Type B pancreatic cell (in vitro differentiated cells): ENCODE results near the gene MRPL27. TPM values are rescaled to one million over a fixed set of nuclear protein-coding genes. Genes with fewer than 3 reads are reported as not detected.

Experiments used
- DNase-seq: peaks from one replicate; pipeline ENCODE4 v3.0.0; 2021; ENCODE audit warnings: mixed read lengths; ENCODE audit not compliant: unreplicated experiment; ENCODE audit errors: extremely low spot score
- H3K27ac Mint-ChIP-seq: 2 replicates; pipeline ENCODE4 v1.8.0; 2021; ENCODE audit warnings: mild to moderate bottlenecking, mixed read lengths
- H3K27me3 Mint-ChIP-seq: 2 replicates; pipeline ENCODE4 v1.8.0; 2021; ENCODE audit warnings: mixed read lengths
- H3K36me3 Mint-ChIP-seq: 2 replicates; pipeline ENCODE4 v1.8.0; 2021; ENCODE audit warnings: mixed read lengths
- H3K4me1 Mint-ChIP-seq: one replicate; pipeline ENCODE4 v1.8.0; 2021; ENCODE audit warnings: mixed read lengths; ENCODE audit not compliant: unreplicated experiment
- H3K4me3 Mint-ChIP-seq: 2 replicates; pipeline ENCODE4 v1.8.0; 2021; ENCODE audit warnings: mild to moderate bottlenecking, mixed read lengths
- H3K9me3 Mint-ChIP-seq: 2 replicates; pipeline ENCODE4 v1.8.0; 2021; ENCODE audit warnings: mixed read lengths
- total RNA-seq: library from RNA; stranded (reverse); gene quantifications from 2 replicates; pipeline ENCODE4 v1.2.1, GENCODE V29; 2021; ENCODE audit warnings: low replicate concordance
- TF ChIP-seq, protein P1 (sequence below): fragments of 200-600 bp; sonication (generic); conservative IDR thresholded peaks from 2 replicates; pipeline ENCODE4 v1.5.0; 2021; ENCODE audit warnings: antibody characterized with exemption, mild to moderate bottlenecking

Gene MRPL27
- total RNA-seq, 1 donor from 2014 or later = 66.6 TPM

DNA sequence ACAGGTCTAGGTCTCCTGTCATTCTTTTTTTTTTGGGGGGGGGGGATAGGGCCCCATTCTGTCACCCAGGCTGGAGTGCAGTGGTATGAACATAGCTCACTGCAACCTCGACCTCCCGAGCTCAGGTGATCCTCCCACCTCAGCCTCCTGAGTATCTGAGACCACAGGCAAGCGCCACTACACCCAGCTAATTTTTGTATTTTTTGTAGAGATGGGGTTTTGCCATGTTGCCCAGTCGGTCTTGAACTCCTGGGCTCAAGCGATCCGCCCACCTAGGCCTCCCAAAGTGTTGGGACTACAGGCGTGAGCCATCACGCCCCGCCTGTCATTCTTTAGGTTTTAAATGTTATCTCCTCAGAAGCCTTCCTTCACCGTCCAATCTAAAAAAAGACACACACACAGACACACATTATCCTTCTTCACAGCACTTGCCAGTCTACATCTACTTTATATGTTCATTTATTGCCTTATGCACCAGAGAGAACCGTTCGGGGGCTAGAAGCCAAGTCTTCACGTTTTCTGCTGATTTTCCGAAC is 694 bp downstream of the MRPL27 start:
- Mint-ChIP-seq H3K27ac (peak overlapping the region; percentile 99), H3K27me3 (no peaks in the 10 kb centered on the region), H3K4me3 (peak overlapping the region; percentile 100), H3K4me1 (peaks cover 29% of the 10 kb centered on the region), H3K9me3 (no peaks in the 10 kb centered on the region), H3K36me3 (peaks cover 11% of the 10 kb centered on the region)
- TF ChIP-seq, protein P1, sequence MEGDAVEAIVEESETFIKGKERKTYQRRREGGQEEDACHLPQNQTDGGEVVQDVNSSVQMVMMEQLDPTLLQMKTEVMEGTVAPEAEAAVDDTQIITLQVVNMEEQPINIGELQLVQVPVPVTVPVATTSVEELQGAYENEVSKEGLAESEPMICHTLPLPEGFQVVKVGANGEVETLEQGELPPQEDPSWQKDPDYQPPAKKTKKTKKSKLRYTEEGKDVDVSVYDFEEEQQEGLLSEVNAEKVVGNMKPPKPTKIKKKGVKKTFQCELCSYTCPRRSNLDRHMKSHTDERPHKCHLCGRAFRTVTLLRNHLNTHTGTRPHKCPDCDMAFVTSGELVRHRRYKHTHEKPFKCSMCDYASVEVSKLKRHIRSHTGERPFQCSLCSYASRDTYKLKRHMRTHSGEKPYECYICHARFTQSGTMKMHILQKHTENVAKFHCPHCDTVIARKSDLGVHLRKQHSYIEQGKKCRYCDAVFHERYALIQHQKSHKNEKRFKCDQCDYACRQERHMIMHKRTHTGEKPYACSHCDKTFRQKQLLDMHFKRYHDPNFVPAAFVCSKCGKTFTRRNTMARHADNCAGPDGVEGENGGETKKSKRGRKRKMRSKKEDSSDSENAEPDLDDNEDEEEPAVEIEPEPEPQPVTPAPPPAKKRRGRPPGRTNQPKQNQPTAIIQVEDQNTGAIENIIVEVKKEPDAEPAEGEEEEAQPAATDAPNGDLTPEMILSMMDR = no peak
- DNase-seq = no peak

DNA sequence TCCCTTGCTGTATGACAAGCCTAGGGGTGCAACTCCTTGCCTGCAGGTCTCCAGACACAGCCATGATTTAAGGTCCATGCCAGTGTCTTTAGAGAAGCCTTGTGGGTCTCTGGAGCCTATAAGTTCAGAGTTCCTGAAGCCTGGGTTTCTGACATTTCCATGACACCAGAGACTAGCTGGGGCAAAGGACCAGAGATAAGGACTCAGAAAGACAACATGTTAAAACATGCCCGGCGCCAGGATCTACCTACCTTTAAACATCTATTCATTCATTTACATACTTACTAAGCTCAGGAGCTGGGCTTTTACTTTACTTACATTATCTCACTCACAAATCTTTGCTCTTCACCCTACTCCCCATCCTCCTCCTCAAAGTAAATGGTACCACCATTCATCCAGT is 1.5 kb downstream of the MRPL27 start:
- Mint-ChIP-seq H3K36me3 (peaks cover 11% of the 10 kb centered on the region), H3K27me3 (no peaks in the 10 kb centered on the region), H3K27ac (peak overlapping the region; percentile 29), H3K9me3 (no peaks in the 10 kb centered on the region), H3K4me1 (peaks cover 29% of the 10 kb centered on the region), H3K4me3 (peak overlapping the region; percentile 100)
- TF ChIP-seq, protein P1 = no peak
- DNase-seq = no peak

DNA sequence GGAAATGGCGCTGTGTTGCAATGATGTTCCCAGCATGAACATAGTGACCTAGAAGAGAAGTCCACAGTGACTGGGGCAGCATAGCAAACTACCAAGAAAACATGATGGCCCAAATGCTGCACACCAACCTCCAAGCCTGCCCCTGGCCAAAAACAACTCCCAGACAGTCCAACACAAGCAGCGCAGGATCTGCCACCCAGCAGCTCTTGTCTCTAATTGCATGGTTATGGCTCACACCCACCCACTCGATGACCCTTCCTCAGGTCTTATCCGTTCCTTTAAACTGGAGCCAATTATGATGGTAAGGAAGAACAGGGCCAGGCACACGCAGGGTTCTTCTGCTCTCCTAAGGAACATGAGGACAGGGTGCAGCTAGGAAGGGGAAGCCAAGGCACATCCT is 2.9 kb downstream of the MRPL27 start:
- no peak overlapping the region for H3K27ac Mint-ChIP-seq

DNA sequence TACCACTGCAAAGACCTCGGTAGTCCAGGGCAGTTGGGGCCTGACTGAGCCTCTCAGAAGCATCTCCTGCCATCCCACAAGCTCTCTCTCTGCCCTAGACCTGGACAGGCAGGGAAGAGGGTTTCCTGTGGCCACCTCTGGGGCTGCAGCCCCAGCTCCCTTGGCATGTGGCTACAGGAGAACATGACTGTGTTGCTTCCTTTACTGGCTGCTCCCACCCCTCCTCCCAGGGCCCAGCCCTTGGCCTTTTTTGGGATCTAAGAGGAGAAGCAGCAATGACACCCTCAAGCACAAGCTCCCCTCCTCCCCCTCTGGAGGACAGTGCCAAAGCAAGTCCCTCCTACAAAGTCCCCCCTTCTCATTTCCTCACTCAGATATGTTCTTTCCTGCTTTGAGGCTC is 5.6 kb downstream of the MRPL27 start:
- H3K27ac Mint-ChIP-seq = no peak overlapping the region
- DNase-seq = no peak
- TF ChIP-seq, protein P1 = no peak
- H3K4me1 Mint-ChIP-seq = peaks cover 37% of the 10 kb centered on the region
- H3K9me3 Mint-ChIP-seq = no peaks in the 10 kb centered on the region
- no peaks in the 10 kb centered on the region for H3K27me3 Mint-ChIP-seq
- peaks cover 4% of the 10 kb centered on the region for H3K36me3 Mint-ChIP-seq
- H3K4me3 Mint-ChIP-seq = no peak overlapping the region

More for the DNA sequence above, 2.9 kb downstream of the MRPL27 start:
- TF ChIP-seq, protein P1 = no peak
- H3K4me1 Mint-ChIP-seq = peaks cover 36% of the 10 kb centered on the region
- no peaks in the 10 kb centered on the region for H3K9me3 Mint-ChIP-seq
- no peak for DNase-seq
- H3K4me3 Mint-ChIP-seq = peak overlapping the region; percentile 52
- no peaks in the 10 kb centered on the region for H3K27me3 Mint-ChIP-seq
- H3K36me3 Mint-ChIP-seq = peaks cover 11% of the 10 kb centered on the region

DNA sequence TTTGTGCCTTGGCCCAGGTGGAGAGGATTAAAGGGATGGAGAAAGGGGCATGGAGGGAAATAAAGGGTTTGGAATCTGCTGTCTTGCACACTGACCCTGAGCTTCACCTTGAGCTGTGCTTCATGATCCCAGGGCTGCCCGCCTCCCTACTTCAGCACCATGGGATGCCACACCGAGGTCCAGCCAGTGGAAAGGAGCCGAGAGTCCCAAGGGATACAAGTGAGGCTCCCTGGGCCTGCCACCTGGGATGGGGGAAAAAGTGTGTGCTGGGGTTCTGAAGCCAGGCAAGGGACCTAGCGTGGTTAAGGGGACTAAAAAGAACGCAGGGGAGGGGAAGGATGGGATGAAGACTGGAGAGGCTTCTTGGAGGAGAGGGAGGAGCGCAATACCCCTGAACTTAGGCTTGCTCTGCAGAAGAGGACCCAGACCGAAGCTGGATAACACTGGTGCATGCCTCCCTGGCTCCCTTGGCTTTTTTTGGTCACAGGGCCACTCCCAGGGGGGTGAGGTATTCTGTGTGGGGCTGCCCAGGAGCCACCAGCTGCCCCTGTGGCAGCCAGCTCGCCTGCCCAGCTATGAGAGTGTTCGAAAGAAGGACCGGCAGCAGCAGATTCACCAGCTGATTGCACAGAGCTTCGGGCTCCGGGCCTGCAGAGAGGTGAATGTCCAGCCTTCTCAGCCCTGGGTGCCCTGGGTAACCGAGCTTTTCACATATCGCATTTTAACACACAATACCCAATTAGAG is 7.2 kb downstream of the MRPL27 start:
- Mint-ChIP-seq H3K27me3 (no peaks in the 10 kb centered on the region), H3K27ac (peak overlapping the region; percentile 53), H3K9me3 (no peaks in the 10 kb centered on the region), H3K4me3 (no peak overlapping the region), H3K4me1 (peaks cover 33% of the 10 kb centered on the region), H3K36me3 (no peaks in the 10 kb centered on the region)
- TF ChIP-seq, protein P1 = no peak
- DNase-seq = no peak
